Mesenchymal stem cell (in vitro differentiated cells and primary cell): Measurements from ENCODE around the gene ALG3.

Experiments used
- DNase-seq: peaks from one replicate; pipeline ENCODE4 v3.0.0-alpha.2; 2013
- H2AFZ ChIP-seq: one replicate; pipeline ENCODE4 v1.6.1; 2013; ENCODE audit warnings: low read depth, mild to moderate bottlenecking, control low read depth, inconsistent platforms, low read length, moderate library complexity
- H2AK5ac ChIP-seq: 2 replicates; pipeline ENCODE4 v1.6.1; 2013; ENCODE audit warnings: low read length, moderate library complexity, mild to moderate bottlenecking, inconsistent platforms; ENCODE audit not compliant: severe bottlenecking
- H2BK120ac ChIP-seq: one replicate; pipeline ENCODE4 v1.6.1; 2013; ENCODE audit warnings: low read depth, mild to moderate bottlenecking, inconsistent platforms, low read length, moderate library complexity
- H2BK12ac ChIP-seq, 2 experiments: one replicate each; pipeline ENCODE4 v1.6.1; 2013; ENCODE audit warnings: inconsistent platforms in 2 of 2, low read length in 2 of 2, mild to moderate bottlenecking in 2 of 2, moderate library complexity in 2 of 2, control low read depth in 1 of 2
- H2BK15ac ChIP-seq: one replicate; pipeline ENCODE4 v1.6.1; 2013; ENCODE audit warnings: mild to moderate bottlenecking, low read depth, inconsistent platforms; ENCODE audit not compliant: poor library complexity, severe bottlenecking
- H2BK5ac ChIP-seq: 2 replicates; pipeline ENCODE4 v1.6.1; 2013; ENCODE audit warnings: low read depth, mild to moderate bottlenecking, low read length, control low read depth, inconsistent platforms; ENCODE audit not compliant: poor library complexity, severe bottlenecking
- H3K14ac ChIP-seq, 2 experiments: one replicate each; pipeline ENCODE4 v1.6.1; 2013; ENCODE audit warnings: inconsistent platforms in 2 of 2, low read length in 2 of 2, control low read depth in 1 of 2, mild to moderate bottlenecking in 1 of 2, moderate library complexity in 1 of 2
- H3K18ac ChIP-seq, 2 experiments: one replicate each; pipeline ENCODE4 v1.6.1; 2013; ENCODE audit warnings: inconsistent platforms in 2 of 2, low read length in 2 of 2, control low read depth in 1 of 2, low read depth in 1 of 2, mild to moderate bottlenecking in 1 of 2
- H3K23ac ChIP-seq, 2 experiments: one replicate each; pipeline ENCODE4 v1.6.1; 2013; ENCODE audit warnings: inconsistent platforms in 2 of 2, low read length in 2 of 2, mild to moderate bottlenecking in 2 of 2, moderate library complexity in 2 of 2, control low read depth in 1 of 2
- H3K27ac ChIP-seq: 2 replicates; pipeline ENCODE4 v1.5.1; 2013; ENCODE audit warnings: mild to moderate bottlenecking, moderate library complexity, low read length, control low read depth, inconsistent platforms; ENCODE audit not compliant: poor library complexity, severe bottlenecking
- H3K27me3 ChIP-seq, 2 experiments: 2 replicates each; pipeline versions ENCODE4 v1.6.1 to v1.7.0; 2013; ENCODE audit warnings: low read length in 2 of 2, mild to moderate bottlenecking in 2 of 2, moderate library complexity in 2 of 2, control low read depth in 1 of 2, inconsistent platforms in 1 of 2; ENCODE audit not compliant: control insufficient read depth in 1 of 2, insufficient read depth in 1 of 2
- H3K36me3 ChIP-seq, 2 experiments: 2 replicates each; pipeline versions ENCODE4 v1.6.1 to v1.7.0; 2013; ENCODE audit warnings: low read length in 2 of 2, control low read depth in 1 of 2, inconsistent platforms in 1 of 2, low read depth in 1 of 2, mild to moderate bottlenecking in 1 of 2; ENCODE audit not compliant: insufficient read depth in 2 of 2, control insufficient read depth in 1 of 2
- H3K4ac ChIP-seq, 2 experiments: one replicate each; pipeline ENCODE4 v1.6.1; 2013; ENCODE audit warnings: inconsistent platforms in 2 of 2, low read length in 2 of 2, mild to moderate bottlenecking in 2 of 2, moderate library complexity in 2 of 2, control low read depth in 1 of 2, low read depth in 1 of 2
- H3K4me1 ChIP-seq: 2 replicates; pipeline ENCODE4 v1.6.1; 2013; ENCODE audit warnings: low read depth, low read length, control low read depth; ENCODE audit not compliant: control insufficient read depth, insufficient read depth
- H3K4me2 ChIP-seq: 2 replicates; pipeline ENCODE4 v1.6.1; 2013; ENCODE audit warnings: low read length, mild to moderate bottlenecking, inconsistent platforms; ENCODE audit not compliant: poor library complexity, severe bottlenecking
- H3K4me3 ChIP-seq, 2 experiments: 2 replicates each; pipeline versions ENCODE4 v1.5.1 to v1.7.0; 2013; ENCODE audit warnings: low read length in 2 of 2, mild to moderate bottlenecking in 2 of 2, control low read depth in 1 of 2, low read depth in 1 of 2; ENCODE audit not compliant: insufficient read depth in 1 of 2
- H3K79me1 ChIP-seq: replicated peaks from 2 replicates; pipeline ENCODE4 v1.6.1; 2013; ENCODE audit warnings: mild to moderate bottlenecking, control low read depth, low read length, inconsistent platforms; ENCODE audit not compliant: poor library complexity, severe bottlenecking
- H3K9ac ChIP-seq: 2 replicates; pipeline ENCODE4 v1.7.0; 2013; ENCODE audit warnings: mild to moderate bottlenecking, low read length, moderate library complexity
- H3K9me3 ChIP-seq: 2 replicates; pipeline ENCODE4 v1.7.0; 2013; ENCODE audit warnings: mild to moderate bottlenecking, low read length; ENCODE audit not compliant: control insufficient read depth
- H4K8ac ChIP-seq: one replicate; pipeline ENCODE4 v1.6.1; 2013; ENCODE audit warnings: inconsistent platforms, mild to moderate bottlenecking, low read length, moderate library complexity
- H4K91ac ChIP-seq: one replicate; pipeline ENCODE4 v1.6.1; 2013; ENCODE audit warnings: mild to moderate bottlenecking, low read length, inconsistent platforms
- WGBS: methylation state at CpG from one replicate; pipeline ENCODE4 v1.1.7; 2013; ENCODE audit warnings: mixed read lengths; 5-methylcytosine and 5-hydroxymethylcytosine counted together

Gene ALG3

GRCh38 chr3:184255291-184256039 is 6.7 kb upstream of the ALG3 start:
- no peak overlapping the region for H2BK120ac ChIP-seq
- WGBS, result 99% methylated on average over 3 of the region's 3 CpGs

GRCh38 chr3:184250167-184250828 is 1.5 kb upstream of the ALG3 start:
- no peak overlapping the region for H4K91ac ChIP-seq
- peaks cover 4 to 6% of the 10 kb centered on the region in 2 experiments for H3K36me3 ChIP-seq
- H2BK15ac ChIP-seq, result no peak overlapping the region
- peak overlapping the region; percentile 98 for H3K9ac ChIP-seq
- peaks cover 20% of the 10 kb centered on the region for H3K79me1 ChIP-seq
- WGBS, result 17% methylated on average over 18 of the region's 20 CpGs
- H3K18ac ChIP-seq, result peak overlapping the region; percentile 45 to 50
- H2AFZ ChIP-seq, result peak overlapping the region; percentile 58
- peak overlapping the region; percentile 0 for H2BK5ac ChIP-seq
- H2BK120ac ChIP-seq, result no peak overlapping the region
- peak overlapping the region; percentile 33 for H3K27ac ChIP-seq
- no peak overlapping the region for H3K23ac ChIP-seq
- H3K4me2 ChIP-seq, result peak overlapping the region; percentile 100
- no peak overlapping the region for H2AK5ac ChIP-seq
- H3K4ac ChIP-seq, result no peak overlapping the region
- no peak overlapping the region for H4K8ac ChIP-seq
- H3K9me3 ChIP-seq, result no peaks in the 10 kb centered on the region
- no peak overlapping the region for H2BK12ac ChIP-seq
- H3K4me3 ChIP-seq, result peak overlapping the region; percentile 70 to 93
- DNase-seq, result peak; percentile 93
- no peak overlapping the region for H3K14ac ChIP-seq
- H3K27me3 ChIP-seq, result no peaks in the 10 kb centered on the region
- peaks cover 1% of the 10 kb centered on the region for H3K4me1 ChIP-seq

More at GRCh38 chr3:184255291-184256039, 6.7 kb upstream of the ALG3 start:
- Histone ChIP-seq H2BK12ac (no peak overlapping the region), H2AK5ac (no peak overlapping the region), H3K4me1 (peaks cover 8% of the 10 kb centered on the region), H3K14ac (no peak overlapping the region), H2BK5ac (no peak overlapping the region), H3K4ac (no peak overlapping the region), H3K18ac (no peak overlapping the region), H4K91ac (no peak overlapping the region), H2BK15ac (no peak overlapping the region), H3K4me3 (no peak overlapping the region), H3K4me2 (no peak overlapping the region), H3K27ac (no peak overlapping the region), H2AFZ (no peak overlapping the region), H3K23ac (no peak overlapping the region), H3K27me3 (peaks cover 11 to 19% of the 10 kb centered on the region in 2 experiments), H3K36me3 (peaks cover 0 to 15% of the 10 kb centered on the region in 2 experiments), H4K8ac (no peak overlapping the region), H3K9me3 (no peaks in the 10 kb centered on the region), H3K79me1 (no peaks in the 10 kb centered on the region), H3K9ac (no peak overlapping the region)
- DNase-seq, result no peak

- Histone ChIP-seq H3K4me1 (peaks cover 1% of the 10 kb centered on the region), H3K36me3 (peaks cover 11 to 13% of the 10 kb centered on the region in 2 experiments), H2AK5ac (no peak within 1 kb of the TSS), H2BK5ac (peak within 1 kb of the TSS; percentile 1), H3K4me3 (peak within 1 kb of the TSS; percentile 93 to 98), H2BK12ac (peak within 1 kb of the TSS in 1 of 2 experiments; percentile 40), H4K91ac (peak within 1 kb of the TSS; percentile 90), H3K14ac (peak within 1 kb of the TSS in 1 of 2 experiments; percentile 99), H3K23ac (no peak within 1 kb of the TSS), H3K4me2 (peak within 1 kb of the TSS; percentile 100), H4K8ac (peak within 1 kb of the TSS; percentile 99), H3K27ac (peak within 1 kb of the TSS; percentile 86), H3K27me3 (no peaks in the 10 kb centered on the region), H3K4ac (peak within 1 kb of the TSS; percentile 80 to 86), H2AFZ (peak within 1 kb of the TSS; percentile 98), H3K18ac (peak within 1 kb of the TSS; percentile 85 to 99), H2BK120ac (peak within 1 kb of the TSS; percentile 69), H3K79me1 (peaks cover 24% of the 10 kb centered on the region), H2BK15ac (peak within 1 kb of the TSS; percentile 36), H3K9ac (peak within 1 kb of the TSS; percentile 98), H3K9me3 (no peaks in the 10 kb centered on the region)
- WGBS, result under 1% methylated on average over 54 of the region's 54 CpGs
- DNase-seq, result peak; percentile 99
Observed at GRCh38 chr3:184249412-184250166, 827 bp upstream of the ALG3 start, which contains the start of gene EEF1AKMT4. Gene EEF1AKMT4, plus strand, starts transcription at chr3:184249672. Its CDS starts 23 bp downstream, at chr3:184249695.
